K562 (cell line): ENCODE results near the gene MAPK13. TPM values are rescaled to one million over a fixed set of nuclear protein-coding genes. Genes with fewer than 3 reads are reported as not detected.

Experiments
- ATAC-seq: fragments of 200-7000 bp; cut with Tn5 transposase; 3 replicates; pipeline ENCODE4 v1.9.1; 2020; ENCODE audit warnings: moderate library complexity
- BruUV-seq: library from RNA; stranded (reverse); fragments of 400-500 nt; replicated peaks from 2 replicates; lab custom pipeline; 2021; lab: Mats Ljungman, UMichigan
- CTCF ChIA-PET: fragments of 300-600 bp; formaldehyde crosslinking; extraction: SDS; loops from one replicate; lab custom pipeline; 2021; ENCODE audit warnings: low intra/inter-chr PET ratio; lab: Yijun Ruan, JAX
- POLR2A ChIA-PET: fragments of 300-600, 350-650 bp; sonication (Branson Sonifier 250); formaldehyde crosslinking; extraction: SDS; loops from one replicate; lab custom pipeline; 2021; ENCODE audit warnings: antibody characterized with exemption, inconsistent platforms; lab: Yijun Ruan, JAX
- DNase-seq, 4 experiments: peaks; one replicate each; pipeline versions ENCODE4 v3.0.0 to v3.0.0-alpha.2; 2011 to 2018; ENCODE audit warnings: low spot score in 3 of 4, mixed read lengths in 3 of 4; ENCODE audit errors: extremely low read depth in 1 of 4
- FAIRE-seq: peaks from 2 replicates; lab custom pipeline; 2011; peaks lifted over from hg19 to GRCh38; lab: Jason Lieb, UNC
- H2AFZ ChIP-seq: 2 replicates; pipeline ENCODE4 v1.6.0; 2011; ENCODE audit warnings: low read depth, low read length, control low read depth, inconsistent platforms
- H3K27ac ChIP-seq: fragments of 200-600 bp; 3 replicates; pipeline ENCODE4 v1.8.0; 2011; ENCODE audit warnings: low read depth, mild to moderate bottlenecking, control low read depth, inconsistent platforms, low read length, moderate library complexity, mixed read lengths; ENCODE audit errors: extremely low read depth
- H3K27me3 ChIP-seq, 2 experiments: fragments of 300-600 bp in 1 of 2; 2 replicates in 1 of 2; 3 replicates in 1 of 2; pipeline versions ENCODE4 v1.6.0 to v1.8.0; 2011; ENCODE audit warnings: inconsistent platforms in 2 of 2, low read length in 2 of 2, mild to moderate bottlenecking in 1 of 2, mixed read lengths in 1 of 2, moderate library complexity in 1 of 2; ENCODE audit not compliant: control insufficient read depth in 2 of 2, insufficient read depth in 2 of 2
- H3K36me3 ChIP-seq: fragments of 300-600 bp; 3 replicates; pipeline ENCODE4 v1.8.0; 2011; ENCODE audit warnings: mild to moderate bottlenecking, low read length, inconsistent platforms; ENCODE audit not compliant: control insufficient read depth, insufficient read depth
- H3K4me1 ChIP-seq, 2 experiments: fragments of 200-600 bp in 1 of 2; replicated peaks in 1 of 2; 2 replicates in 1 of 2; 3 replicates in 1 of 2; pipeline versions ENCODE4 v1.5.1 to v1.8.0; 2011; ENCODE audit warnings: inconsistent platforms in 2 of 2, low read length in 2 of 2, mild to moderate bottlenecking in 1 of 2, mixed read lengths in 1 of 2, moderate library complexity in 1 of 2; ENCODE audit not compliant: control insufficient read depth in 2 of 2, insufficient read depth in 2 of 2
- H3K4me2 ChIP-seq: 2 replicates; pipeline ENCODE4 v1.6.1; 2011; ENCODE audit warnings: low read length, control low read depth, inconsistent platforms, mixed read lengths; ENCODE audit not compliant: insufficient read depth
- H3K4me3 ChIP-seq: fragments of 200-600 bp; sonication (generic), shearing (Covaris generic); 2 replicates; pipeline ENCODE4 v1.5.1; 2016; ENCODE audit warnings: control low read depth, inconsistent platforms
- H3K79me2 ChIP-seq: fragments of 200-600 bp; 3 replicates; pipeline ENCODE4 v1.8.0; 2011; ENCODE audit warnings: low read length, inconsistent platforms; ENCODE audit not compliant: control insufficient read depth, insufficient read depth
- H3K9ac ChIP-seq, 2 experiments: 2 replicates each; pipeline versions ENCODE4 v1.6.0 to v1.6.1; 2011; ENCODE audit warnings: low read depth in 2 of 2, low read length in 2 of 2, control low read depth in 1 of 2, inconsistent platforms in 1 of 2, mild to moderate bottlenecking in 1 of 2, mixed read lengths in 1 of 2; ENCODE audit not compliant: insufficient read depth in 1 of 2
- H3K9me1 ChIP-seq: one replicate; pipeline ENCODE4 v1.6.0; 2011; ENCODE audit warnings: inconsistent platforms, mild to moderate bottlenecking, low read length, moderate library complexity; ENCODE audit not compliant: control insufficient read depth, insufficient read depth
- H3K9me3 ChIP-seq: replicated peaks from 2 replicates; pipeline ENCODE4 v1.5.1; 2011; ENCODE audit warnings: low read depth, low read length, inconsistent platforms; ENCODE audit not compliant: control insufficient read depth, insufficient read depth
- H4K20me1 ChIP-seq: replicated peaks from 2 replicates; pipeline ENCODE4 v1.6.1; 2011; ENCODE audit warnings: low read length, inconsistent platforms, mixed read lengths; ENCODE audit not compliant: control insufficient read depth, insufficient read depth
- ARNT ChIP-seq, 2 experiments: fragments of 450-650 bp; IDR thresholded peaks; 2 replicates each; pipeline ENCODE4 v1.6.1; 2016; ENCODE audit warnings: mild to moderate bottlenecking in 1 of 2
- HNRNPUL1 ChIP-seq: fragments of 200-400 bp; formaldehyde crosslinking; IDR thresholded peaks from 2 replicates; pipeline ENCODE4 v1.6.1; 2017; ENCODE audit warnings: low read length
- JUND ChIP-seq, 2 experiments: IDR thresholded peaks; 2 replicates in 1 of 2; 3 replicates in 1 of 2; pipeline ENCODE4 v1.6.1; 2011; ENCODE audit warnings: borderline replicate concordance in 2 of 2, low read depth in 2 of 2, low read length in 2 of 2, improper control_type of control experiment in 1 of 2, missing biosample characterization in 1 of 2, missing genetic modification characterization in 1 of 2, missing genetic modification reagents in 1 of 2
- MEF2A ChIP-seq: IDR thresholded peaks from 2 replicates; pipeline ENCODE4 v1.6.1; 2011; ENCODE audit warnings: low read depth, mild to moderate bottlenecking, low read length, moderate library complexity; ENCODE audit not compliant: control insufficient read depth
- PTRF ChIP-seq: fragments of 450-650 bp; IDR thresholded peaks from 2 replicates; pipeline ENCODE4 v1.6.1; 2016; ENCODE audit warnings: mild to moderate bottlenecking, missing genetic modification characterization, missing compliant biosample characterization
- RBM17 ChIP-seq: fragments of 200-400 bp; formaldehyde crosslinking; IDR thresholded peaks from 2 replicates; pipeline ENCODE4 v1.6.1; 2017; ENCODE audit warnings: low read depth, mild to moderate bottlenecking, low read length, borderline replicate concordance
- RBM25 ChIP-seq: fragments of 200-400 bp; formaldehyde crosslinking; IDR thresholded peaks from 2 replicates; pipeline ENCODE4 v1.6.1; 2018; ENCODE audit warnings: low read length, low read depth, moderate library complexity; ENCODE audit not compliant: severe bottlenecking
- SIN3B ChIP-seq: fragments of 450-650 bp; IDR thresholded peaks from 2 replicates; pipeline ENCODE4 v1.6.1; 2017; ENCODE audit warnings: low read depth, mild to moderate bottlenecking, moderate library complexity
- ZNF140 ChIP-seq: fragments of 250-450 bp; sonication (Bioruptor Pico); IDR thresholded peaks from 2 replicates; pipeline ENCODE4 v1.8.0; 2021; ENCODE audit warnings: moderate library complexity, mild to moderate bottlenecking, inconsistent platforms
- ZNF146 ChIP-seq: IDR thresholded peaks from one replicate; pipeline ENCODE4 v1.6.1; 2018; ENCODE audit warnings: missing compliant biosample characterization; ENCODE audit not compliant: unreplicated experiment
- ZNF668 ChIP-seq: fragments of 250-450 bp; sonication (Bioruptor Pico); IDR thresholded peaks from 2 replicates; pipeline ENCODE4 v1.8.0; 2022; ENCODE audit warnings: mild to moderate bottlenecking, inconsistent platforms
- ZZZ3 ChIP-seq: fragments of 450-650 bp; IDR thresholded peaks from 2 replicates; pipeline ENCODE4 v1.6.1; 2016; ENCODE audit warnings: antibody characterized with exemption, mild to moderate bottlenecking, moderate library complexity
- WGBS: fragments of 100-300 bp; shearing (Covaris generic); methylation state at CpG from one replicate; pipeline ENCODE4 v1.1.6; 2016; ENCODE audit warnings: low coverage, mixed read lengths; ENCODE audit not compliant: insufficient coverage; ENCODE audit errors: missing lambda C conversion rate; 5-methylcytosine and 5-hydroxymethylcytosine counted together
- in situ Hi-C: fragments of 300-500 bp; cut with MboI; formaldehyde crosslinking; loops from 4 replicates; pipeline ENCODE4 v1.15.0; 2018; ENCODE audit warnings: inconsistent platforms, mixed read lengths
- intact Hi-C: fragments of 100-400 bp; cut with micrococcal nuclease; formaldehyde crosslinking; loops from 2 replicates; pipeline ENCODE4 v1.14.2; 2022
- polyA plus RNA-seq, 8 experiments: library from polyadenylated mRNA; depleted of rRNA in 4 of 8; stranded (reverse) in 5 of 8; unstranded in 3 of 8; fragments of >200 nt; fragmentation: Nextera tagmentation in 2 of 8; fragmentation: Illumina TruSeq in 1 of 8; extraction: Ambion mirVana in 2 of 8; extraction: Trizol in 1 of 8; gene quantifications; 2 replicates each; pipeline versions ENCODE4 v1.2.1 to v1.2.3, GENCODE V29; 2011 to 2014; ENCODE audit warnings: inconsistent platforms in 1 of 8, missing spikeins in 1 of 8
- total RNA-seq, 7 experiments: library from RNA; depleted of rRNA in 6 of 7; stranded (reverse); fragments of >200 nt in 6 of 7; fragmentation: Illumina TruSeq in 2 of 7; extraction: Trizol in 2 of 7; gene quantifications; 2 replicates each; pipeline versions ENCODE4 v1.2.1 to v1.2.3, GENCODE V29; 2011 to 2021; ENCODE audit warnings: low replicate concordance in 1 of 7

The MAPK13 gene
- total and polyA plus RNA-seq, 9 of the 15 experiments (the other 6 are each of a cell fraction or from before 2014, with no cell fraction given): 0.03 to 2.3 (median 0.48) TPM; not detected in 1

DNA sequence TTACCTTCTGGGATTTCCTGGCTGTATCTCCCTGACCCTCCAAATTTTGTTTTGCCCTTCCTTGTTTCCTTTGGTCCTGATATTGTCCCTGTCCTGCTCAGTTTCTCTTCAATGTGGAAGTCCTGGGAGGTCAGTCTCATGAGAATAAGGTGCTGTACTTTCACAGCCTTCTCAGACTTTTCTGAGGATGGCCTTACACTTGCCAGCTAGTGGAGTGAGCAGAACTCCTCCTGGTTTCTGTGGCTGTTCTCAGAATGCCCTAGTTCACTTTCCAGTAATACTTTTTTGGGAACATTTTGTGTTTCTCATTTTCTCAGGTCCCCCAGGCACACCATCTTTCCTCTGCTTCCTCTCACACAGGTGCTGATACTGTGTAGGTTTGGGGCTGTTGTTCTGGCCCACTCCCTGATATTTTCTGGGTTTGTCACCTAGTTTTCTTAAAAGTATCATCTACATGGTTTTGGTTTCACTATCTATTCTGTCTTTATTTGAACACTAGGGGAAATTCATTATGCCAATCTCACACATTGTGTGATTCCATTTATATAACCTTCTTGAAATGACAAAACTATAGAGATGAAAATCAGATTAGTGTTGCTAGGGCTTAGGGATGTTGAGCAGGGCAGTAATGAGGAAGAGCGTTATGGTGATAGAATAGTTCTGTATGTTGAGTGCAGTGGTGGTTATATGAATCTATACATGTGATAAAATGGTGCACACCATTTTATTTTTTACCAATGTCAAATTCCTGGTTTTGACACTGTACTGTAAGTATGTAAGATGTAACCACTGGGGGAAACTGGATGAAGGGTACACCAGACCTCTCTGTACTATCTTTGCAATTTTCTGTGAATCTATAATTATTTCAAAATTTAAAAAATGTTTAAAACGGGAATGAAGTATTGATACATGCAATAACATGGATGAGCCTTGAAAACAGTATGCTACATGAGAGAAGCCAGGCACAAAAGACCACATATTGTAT lies 39.0 kb downstream of the MAPK13 start (continued):
- no peak for TF ChIP-seq PTRF (tag)

DNA sequence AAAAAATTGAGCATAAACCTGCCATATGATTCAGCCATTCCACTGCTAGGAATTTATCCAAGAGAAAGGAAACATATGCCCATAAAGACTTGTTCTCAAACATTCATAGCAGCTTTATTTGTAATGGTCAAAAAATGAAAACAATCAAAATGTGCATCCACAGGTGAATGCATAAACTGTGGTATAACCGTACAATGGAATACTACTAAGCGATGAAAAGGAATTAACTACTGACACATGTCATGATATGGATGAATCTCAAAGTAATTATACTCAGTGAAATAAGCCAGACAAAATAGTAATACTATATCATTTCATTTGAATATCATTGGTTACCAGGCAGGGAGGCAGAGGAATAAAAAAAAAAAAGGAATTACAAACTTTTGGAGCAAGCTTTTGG lies 40.4 kb downstream of the MAPK13 start:
- in situ Hi-C loops (no loop called here), intact Hi-C loops (no loop called here)
- no peaks in the 10 kb centered on the region for H3K79me2 ChIP-seq
- no peak for DNase-seq
- 76% methylated on average over 2 of the region's 2 CpGs for WGBS
- no TSS peak for BruUV-seq
- no peak overlapping the region for H3K9ac ChIP-seq
- POLR2A ChIA-PET: no interaction called here
- no peak overlapping the region for H3K4me2 ChIP-seq
- no peaks in the 10 kb centered on the region for H3K9me3 ChIP-seq
- H4K20me1 ChIP-seq: no peaks in the 10 kb centered on the region
- no peaks in the 10 kb centered on the region for H3K9me1 ChIP-seq
- H3K27ac ChIP-seq: no peak overlapping the region
- no peak for FAIRE-seq
- no peaks in the 10 kb centered on the region for H3K4me1 ChIP-seq
- H3K27me3 ChIP-seq: no peaks in the 10 kb centered on the region; a peak in 1 of 5 replicates
- H3K36me3 ChIP-seq: no peaks in the 10 kb centered on the region
- H2AFZ ChIP-seq: no peak overlapping the region
- H3K4me3 ChIP-seq: no peak overlapping the region
- TF ChIP-seq ARNT (IDR thresholded peaks at IDR 0.05): no peak
- no peak for TF ChIP-seq ZNF668 (CRISPR knock-in tag)
- TF ChIP-seq ZZZ3: no peak
- TF ChIP-seq ZNF140 (CRISPR knock-in tag): no peak
- no peak for TF ChIP-seq JUND (IDR thresholded peaks at IDR 0.05; ENCODE audit: borderline replicate concordance, low read depth, low read length)
- TF ChIP-seq JUND (tag; IDR thresholded peaks at IDR 0.05; ENCODE audit: borderline replicate concordance, low read depth, low read length): no peak
- TF ChIP-seq RBM25: peak; percentile 39
- TF ChIP-seq SIN3B: no peak
- no peak for TF ChIP-seq HNRNPUL1
- TF ChIP-seq MEF2A: no peak
- TF ChIP-seq RBM17: no peak
- TF ChIP-seq ZNF146 (CRISPR knock-in tag): peak; percentile 82
- CTCF ChIA-PET: no interaction called here
- no peak for ATAC-seq
